ENCODE data around the gene SMPD3.

Gene SMPD3

GRCh38 chr16:68363658-68364521 is 84.4 kb downstream of the SMPD3 start:
- H3K27me3 ChIP-seq (ENCODE audit: insufficient read depth, low read length, poor library complexity, severe bottlenecking) = no peaks in the 10 kb centered on the region
- H3F3A ChIP-seq (ENCODE audit: low read depth) = no peaks in the 10 kb centered on the region
- no peaks in the 10 kb centered on the region for H3K9me3 ChIP-seq (ENCODE audit: insufficient read depth, low read depth, low read length)
- H3K79me2 ChIP-seq (ENCODE audit: insufficient read depth, low read length) = no peaks in the 10 kb centered on the region
- no peak overlapping the region for H3K4me3 ChIP-seq (ENCODE audit: low read length, poor library complexity, severe bottlenecking)
- no peak for TF ChIP-seq EZH2phosphoT487 (IDR thresholded peaks at IDR 0.05; ENCODE audit: borderline replicate concordance)
- H3K9ac ChIP-seq (ENCODE audit: low read depth, low read length, poor library complexity, severe bottlenecking) = no peak overlapping the region
- no peaks in the 10 kb centered on the region for H3K36me3 ChIP-seq (ENCODE audit: insufficient read depth, low read length)
- no peaks in the 10 kb centered on the region for H3K9me2 ChIP-seq (replicated peaks; ENCODE audit: low read depth, low read length)
- H4K20me1 ChIP-seq (ENCODE audit: insufficient read depth, low read length, poor library complexity, severe bottlenecking) = no peaks in the 10 kb centered on the region
- H2AFZ ChIP-seq (ENCODE audit: low read length) = no peak overlapping the region
- H3K4me2 ChIP-seq (ENCODE audit: low read depth, low read length, poor library complexity, severe bottlenecking) = no peak overlapping the region
- peaks cover 85% of the 10 kb centered on the region for H3K4me1 ChIP-seq (ENCODE audit: insufficient read depth, low read length, poor library complexity, severe bottlenecking)

GRCh38 chr16:68362947-68363657 is 85.2 kb downstream of the SMPD3 start:
- TF ChIP-seq CTCF (conservative IDR thresholded peaks at IDR 0.05; ENCODE audit: low read length) (no peak), EZH2phosphoT487 (IDR thresholded peaks at IDR 0.05; ENCODE audit: borderline replicate concordance) (no peak)
- Histone ChIP-seq H3K9me3 (ENCODE audit: insufficient read depth, low read depth, low read length) (no peaks in the 10 kb centered on the region), H3K4me2 (ENCODE audit: low read depth, low read length, poor library complexity, severe bottlenecking) (no peak overlapping the region), H3K36me3 (ENCODE audit: insufficient read depth, low read length) (peaks cover 1% of the 10 kb centered on the region; the same call in 1 of the 2 replicates), H3K4me3 (ENCODE audit: low read length, poor library complexity, severe bottlenecking) (no peak overlapping the region), H3K27me3 (ENCODE audit: insufficient read depth, low read length, poor library complexity, severe bottlenecking) (no peaks in the 10 kb centered on the region), H3K79me2 (ENCODE audit: insufficient read depth, low read length) (no peaks in the 10 kb centered on the region), H3F3A (ENCODE audit: low read depth) (no peaks in the 10 kb centered on the region; the same call in 1 of the 2 replicates), H4K20me1 (ENCODE audit: insufficient read depth, low read length, poor library complexity, severe bottlenecking) (no peaks in the 10 kb centered on the region), H3K9ac (ENCODE audit: low read depth, low read length, poor library complexity, severe bottlenecking) (no peak overlapping the region), H2AFZ (ENCODE audit: low read length) (no peak overlapping the region), H3K9me2 (replicated peaks; ENCODE audit: low read depth, low read length) (no peaks in the 10 kb centered on the region), H3K4me1 (ENCODE audit: insufficient read depth, low read length, poor library complexity, severe bottlenecking) (peaks cover 85% of the 10 kb centered on the region)

GRCh38 chr16:68362262-68362913 is 85.9 kb downstream of the SMPD3 start:
- Histone ChIP-seq H2AFZ (ENCODE audit: low read length) (no peak overlapping the region), H3K36me3 (ENCODE audit: insufficient read depth, low read length) (peaks cover 6% of the 10 kb centered on the region; the same call in 1 of the 2 replicates), H3K9me3 (ENCODE audit: insufficient read depth, low read depth, low read length) (no peaks in the 10 kb centered on the region), H3K4me1 (ENCODE audit: insufficient read depth, low read length, poor library complexity, severe bottlenecking) (peaks cover 85% of the 10 kb centered on the region), H3F3A (ENCODE audit: low read depth) (no peaks in the 10 kb centered on the region; the same call in 1 of the 2 replicates), H3K4me2 (ENCODE audit: low read depth, low read length, poor library complexity, severe bottlenecking) (no peak overlapping the region), H3K9ac (ENCODE audit: low read depth, low read length, poor library complexity, severe bottlenecking) (peak overlapping the region; percentile 19), H3K79me2 (ENCODE audit: insufficient read depth, low read length) (no peaks in the 10 kb centered on the region), H3K4me3 (ENCODE audit: low read length, poor library complexity, severe bottlenecking) (no peak overlapping the region), H4K20me1 (ENCODE audit: insufficient read depth, low read length, poor library complexity, severe bottlenecking) (no peaks in the 10 kb centered on the region), H3K27me3 (ENCODE audit: insufficient read depth, low read length, poor library complexity, severe bottlenecking) (no peaks in the 10 kb centered on the region), H3K9me2 (replicated peaks; ENCODE audit: low read depth, low read length) (no peaks in the 10 kb centered on the region)
- no peak for TF ChIP-seq EZH2phosphoT487 (IDR thresholded peaks at IDR 0.05; ENCODE audit: borderline replicate concordance)
- no peak for TF ChIP-seq CTCF (conservative IDR thresholded peaks at IDR 0.05; ENCODE audit: low read length)

Data from Loucy (cell line).